Astrocyte of the cerebellum (primary cell): ENCODE data around the gene FOXP1.

Experiments
- DNase-seq: peaks from one replicate; pipeline ENCODE4 v3.0.0-alpha.2; 2011; ENCODE audit warnings: low read depth
- H3K4me3 ChIP-seq: 2 replicates; pipeline ENCODE4 v1.5.1; 2011; ENCODE audit warnings: mild to moderate bottlenecking, low read depth, low read length, moderate library complexity
- CTCF ChIP-seq: IDR thresholded peaks from 2 replicates; pipeline ENCODE4 v1.5.1; 2012; ENCODE audit warnings: low read length, low read depth, moderate library complexity, mild to moderate bottlenecking; ENCODE audit errors: missing control alignments
- in situ Hi-C: cut with HindIII; loops from 2 replicates; pipeline ENCODE4 v1.10.0; 2017; ENCODE audit warnings: low sequenced_read_pairs

The FOXP1 gene

GRCh38 chr3:71323558-71323957, 260.0 kb downstream of the FOXP1 start:
- DNase-seq: no peak
- TF ChIP-seq CTCF: no peak
- in situ Hi-C loops: loop anchor here (25.0 kb wide), 1 partner anchor 786 kb away; no protein-coding TSS in a partner anchor
- H3K4me3 ChIP-seq: no peak overlapping the region

DNA sequence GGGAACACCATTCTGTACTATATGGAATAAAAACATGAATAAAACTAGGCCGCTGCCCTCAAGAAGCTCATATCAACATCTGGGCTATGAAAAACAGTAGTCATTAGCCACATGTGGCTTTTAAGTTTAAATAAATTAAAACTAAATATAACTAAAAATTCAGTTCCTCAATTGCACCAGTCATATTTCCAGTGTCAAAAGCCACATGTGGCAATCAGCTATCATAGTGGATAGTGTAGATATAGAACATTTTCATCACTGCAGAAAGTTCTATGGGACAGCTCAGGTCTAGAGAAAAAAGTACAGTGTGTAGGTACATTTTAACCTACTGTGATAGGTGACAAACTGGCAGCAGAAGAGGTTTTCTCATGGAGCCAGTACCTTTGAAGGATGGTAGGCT, 261.4 kb downstream of the FOXP1 start:
- in situ Hi-C loops: loop anchor here (25.0 kb wide), 1 partner anchor 785 kb away; no protein-coding TSS in a partner anchor
- no peak for DNase-seq
- no peak overlapping the region for H3K4me3 ChIP-seq
- no peak for TF ChIP-seq CTCF

DNA sequence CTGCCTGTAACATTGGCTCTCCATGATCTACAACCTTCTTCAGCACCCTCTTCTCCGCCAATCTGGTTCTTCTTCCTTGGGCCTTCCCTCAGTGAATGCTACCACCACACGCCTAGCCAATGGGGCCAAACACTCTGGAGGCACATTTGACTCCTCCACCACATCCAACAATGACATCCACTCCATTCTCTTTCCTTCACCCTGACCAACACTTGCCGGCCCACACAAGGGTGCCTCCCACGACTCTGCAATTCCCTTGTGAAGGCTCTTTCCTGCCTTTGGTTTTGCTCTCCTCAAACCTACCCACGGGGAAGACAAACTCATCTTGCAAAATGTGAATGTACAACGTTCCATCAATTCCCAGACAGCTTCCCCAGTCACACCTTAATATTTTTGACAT, 263.8 kb downstream of the FOXP1 start:
- TF ChIP-seq CTCF: no peak
- DNase-seq: no peak
- in situ Hi-C loops: loop anchor here (25.0 kb wide), 1 partner anchor 782 kb away; no protein-coding TSS in a partner anchor
- no peak overlapping the region for H3K4me3 ChIP-seq

DNA sequence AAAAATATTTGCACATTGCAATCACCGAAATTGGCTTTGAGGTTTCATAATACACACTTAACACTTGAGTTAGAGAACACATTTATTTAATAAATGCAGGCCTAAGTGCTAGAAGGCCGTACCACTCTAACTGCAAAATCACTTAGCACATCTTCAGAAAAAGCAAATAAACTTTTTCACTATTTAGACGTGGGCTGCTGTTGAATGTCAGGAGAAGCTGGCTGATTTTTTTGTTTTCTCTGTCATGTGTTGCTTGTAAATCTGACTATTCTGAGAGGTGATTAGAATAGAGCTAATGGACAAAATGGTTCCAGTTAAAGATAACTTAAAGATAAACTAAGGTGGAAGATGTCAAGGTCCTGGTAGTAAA, 265.1 kb downstream of the FOXP1 start:
- DNase-seq: no peak
- in situ Hi-C loops: loop anchor here (25.0 kb wide), 1 partner anchor 781 kb away; no protein-coding TSS in a partner anchor
- no peak for TF ChIP-seq CTCF
- H3K4me3 ChIP-seq: no peak overlapping the region

- in situ Hi-C loops: loop anchor here (25.0 kb wide), 1 partner anchor 781 kb away; no protein-coding TSS in a partner anchor
- TF ChIP-seq CTCF: no peak
- DNase-seq: no peak
- no peak overlapping the region for H3K4me3 ChIP-seq
Measured at GRCh38 chr3:71317749-71318457, 265.6 kb downstream of the FOXP1 start.

DNA sequence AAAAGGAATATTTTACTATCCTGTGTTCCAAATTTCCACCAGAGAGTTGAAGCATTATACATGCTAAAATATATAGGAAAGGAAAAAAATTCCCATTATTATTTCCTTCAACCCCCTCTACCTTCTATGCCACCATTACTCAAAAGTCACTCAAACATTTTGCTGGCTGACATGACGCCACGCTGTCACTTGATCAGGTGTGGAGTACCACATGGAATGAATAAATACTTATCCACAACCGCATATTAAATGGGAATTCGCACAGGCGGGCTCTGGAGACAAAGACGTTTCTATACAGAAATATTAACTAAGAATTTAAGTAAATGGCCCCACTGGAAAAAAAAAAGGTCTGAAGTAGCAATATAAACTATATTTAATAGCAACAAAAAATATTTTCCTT, 266.4 kb downstream of the FOXP1 start:
- no peak for TF ChIP-seq CTCF
- in situ Hi-C loops: loop anchor here (25.0 kb wide), 1 partner anchor 780 kb away; no protein-coding TSS in a partner anchor
- H3K4me3 ChIP-seq: no peak overlapping the region
- DNase-seq: no peak
